ENCODE results near the gene GNB1L.

GNB1L gene

GRCh38 chr22:19758896-19759426 is 95.7 kb downstream of the GNB1L start:
- DNase-seq, result no peak

- no peak for DNase-seq
Observed at GRCh38 chr22:19757985-19758895, 96.4 kb downstream of the GNB1L start.

GRCh38 chr22:19757140-19757984 is 97.3 kb downstream of the GNB1L start:
- no peak for DNase-seq

- peak; percentile 18 for DNase-seq
Observed at GRCh38 chr22:19756288-19757128, 98.2 kb downstream of the GNB1L start.

GRCh38 chr22:19755722-19756287 is 98.9 kb downstream of the GNB1L start:
- no peak for DNase-seq

- DNase-seq, result no peak
Observed at GRCh38 chr22:19755145-19755710, 99.4 kb downstream of the GNB1L start.

GRCh38 chr22:19754701-19755144 is 100.0 kb downstream of the GNB1L start:
- no peak for DNase-seq

GRCh38 chr22:19753996-19754700 is 100.5 kb downstream of the GNB1L start:
- DNase-seq, result no peak

GRCh38 chr22:19753090-19753842 is 101.4 kb downstream of the GNB1L start:
- no peak for DNase-seq

- no peak for DNase-seq
Observed at GRCh38 chr22:19751497-19752245, 103.0 kb downstream of the GNB1L start.

- no peak for DNase-seq
Observed at GRCh38 chr22:19750507-19751490, 103.9 kb downstream of the GNB1L start.

GRCh38 chr22:19749876-19750275 is 104.8 kb downstream of the GNB1L start:
- DNase-seq, result no peak

- no peak for DNase-seq
Observed at GRCh38 chr22:19748991-19749664, 105.5 kb downstream of the GNB1L start.

GRCh38 chr22:19748139-19748538 is 106.5 kb downstream of the GNB1L start:
- no peak for DNase-seq

- no peak for DNase-seq
Observed at GRCh38 chr22:19747551-19747950, 107.1 kb downstream of the GNB1L start.

GRCh38 chr22:19746726-19747125 is 107.9 kb downstream of the GNB1L start:
- no peak for DNase-seq
